Breast epithelium (tissue), 3 donors: ENCODE measurements around the gene MAK.

Experiments
- CTCF ChIP-seq, 3 donors: fragments of 450-650 bp; IDR thresholded peaks; one replicate each; pipeline ENCODE4 v1.5.1; 2016 to 2017; ENCODE audit warnings: antibody characterized with exemption in 3 of 3, mild to moderate bottlenecking in 3 of 3, moderate library complexity in 3 of 3
- POLR2A ChIP-seq: fragments of 450-650 bp; IDR thresholded peaks from one replicate; pipeline ENCODE4 v1.6.1; 2016; ENCODE audit warnings: antibody characterized with exemption, mild to moderate bottlenecking, moderate library complexity

GRCh38 chr6:10862361-10862760, 24.0 kb upstream of the MAK start:
- TF ChIP-seq CTCF (IDR thresholded peaks at IDR 0.05) (no peak), POLR2A (no peak)
